SK-N-SH treated with all-trans-retinoic acid at 6 μM for 48 hours (cell line): Measurements from ENCODE around the gene GGA1.

ENCODE experiments used
- ARNTL ChIP-seq: fragments of 450-650 bp; formaldehyde crosslinking; IDR thresholded peaks from 2 replicates; pipeline ENCODE4 v1.5.0; 2020; ENCODE audit warnings: low read depth, mild to moderate bottlenecking, moderate library complexity, borderline replicate concordance
- BACH2 ChIP-seq: fragments of 250-450 bp; sonication (Bioruptor Pico); IDR thresholded peaks from 2 replicates; pipeline ENCODE4 v1.9.0; 2021; ENCODE audit warnings: mild to moderate bottlenecking, borderline replicate concordance
- CSDC2 ChIP-seq: fragments of 250-450 bp; sonication (Bioruptor Pico); IDR thresholded peaks from 2 replicates; pipeline ENCODE4 v1.5.0; 2020; ENCODE audit warnings: mild to moderate bottlenecking, moderate library complexity
- ESRRG ChIP-seq: fragments of 250-450 bp; sonication (Bioruptor Pico); IDR thresholded peaks from 2 replicates; pipeline ENCODE4 v1.6.1; 2021; ENCODE audit warnings: mild to moderate bottlenecking
- GLIS3 ChIP-seq: fragments of 250-450 bp; sonication (Bioruptor Pico); IDR thresholded peaks from 2 replicates; pipeline ENCODE4 v1.5.0; 2020; ENCODE audit warnings: mild to moderate bottlenecking, moderate library complexity
- PPARA ChIP-seq: fragments of 250-450 bp; sonication (Bioruptor Pico); IDR thresholded peaks from 2 replicates; pipeline ENCODE4 v1.5.0; 2020; ENCODE audit warnings: mild to moderate bottlenecking, borderline replicate concordance
- RARB ChIP-seq: fragments of 250-450 bp; sonication (Bioruptor Pico); IDR thresholded peaks from 2 replicates; pipeline ENCODE4 v1.8.0; 2021; ENCODE audit warnings: mild to moderate bottlenecking, moderate library complexity
- TCF4 ChIP-seq: fragments of 250-450 bp; sonication (Bioruptor Pico); IDR thresholded peaks from 2 replicates; pipeline ENCODE4 v1.8.0; 2021; ENCODE audit warnings: mild to moderate bottlenecking, moderate library complexity, borderline replicate concordance
- ZFP3 ChIP-seq: fragments of 250-450 bp; sonication (Bioruptor Pico); IDR thresholded peaks from 2 replicates; pipeline ENCODE4 v1.5.0; 2020; ENCODE audit warnings: mild to moderate bottlenecking, moderate library complexity
- ZFP30 ChIP-seq: fragments of 450-650 bp; formaldehyde crosslinking; IDR thresholded peaks from 2 replicates; pipeline ENCODE4 v1.5.0; 2022; ENCODE audit warnings: mild to moderate bottlenecking, moderate library complexity
- ZNF565 ChIP-seq: fragments of 450-650 bp; formaldehyde crosslinking; conservative IDR thresholded peaks from 2 replicates; pipeline ENCODE4 v1.5.0; 2020; ENCODE audit warnings: low read depth, mild to moderate bottlenecking, moderate library complexity
- ZNF70 ChIP-seq: fragments of 450-650 bp; formaldehyde crosslinking; IDR thresholded peaks from 2 replicates; pipeline ENCODE4 v1.5.0; 2020; ENCODE audit warnings: mild to moderate bottlenecking, moderate library complexity
- ZNF8 ChIP-seq: fragments of 450-650 bp; formaldehyde crosslinking; IDR thresholded peaks from 2 replicates; pipeline ENCODE4 v1.5.0; 2020; ENCODE audit warnings: mild to moderate bottlenecking, moderate library complexity
- TF ChIP-seq, protein P1 (sequence below): fragments of 250-450 bp; sonication (Bioruptor Pico); IDR thresholded peaks from 2 replicates; pipeline ENCODE4 v1.8.0; 2020; ENCODE audit warnings: mild to moderate bottlenecking, moderate library complexity, borderline replicate concordance

DNA sequence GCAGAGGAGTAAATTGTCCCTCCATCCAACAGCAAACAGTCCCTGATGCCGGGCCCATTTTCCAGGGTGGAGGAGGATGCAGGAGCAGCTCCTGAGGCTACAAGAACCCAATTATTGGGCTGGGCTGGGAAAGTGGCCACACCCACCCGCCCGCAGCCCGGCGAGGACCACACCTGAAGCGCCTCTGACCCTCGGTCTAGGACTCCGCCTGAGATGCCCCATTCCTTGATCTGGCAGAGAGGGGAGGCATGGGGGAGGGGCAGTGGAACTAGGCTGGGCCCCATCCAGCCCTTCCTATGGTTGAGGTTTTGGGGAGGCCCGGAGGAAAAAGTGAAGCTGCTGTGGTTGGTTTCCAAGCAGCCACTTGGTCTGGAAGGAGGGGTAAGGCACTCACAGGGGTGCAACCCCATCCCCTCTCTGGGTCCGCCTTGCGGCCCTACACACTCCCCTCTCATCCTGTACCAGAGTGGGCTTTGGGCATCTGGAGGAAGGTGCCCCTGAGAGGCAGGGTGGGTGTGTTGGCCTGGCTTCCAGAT lies 64.4 kb downstream of the GGA1 start:
- TF ChIP-seq BACH2 (no peak), ZFP30 (no peak), ZNF565 (CRISPR knock-in tag) (no peak), ZFP3 (CRISPR knock-in tag) (no peak), CSDC2 (CRISPR knock-in tag) (no peak), ZNF70 (CRISPR knock-in tag) (no peak), PPARA (CRISPR knock-in tag) (no peak), ESRRG (CRISPR knock-in tag) (no peak), ZNF8 (no peak), RARB (CRISPR knock-in tag) (no peak), TCF4 (CRISPR knock-in tag) (no peak), ARNTL (CRISPR knock-in tag) (no peak), GLIS3 (CRISPR knock-in tag) (no peak)
- TF ChIP-seq, protein P1, sequence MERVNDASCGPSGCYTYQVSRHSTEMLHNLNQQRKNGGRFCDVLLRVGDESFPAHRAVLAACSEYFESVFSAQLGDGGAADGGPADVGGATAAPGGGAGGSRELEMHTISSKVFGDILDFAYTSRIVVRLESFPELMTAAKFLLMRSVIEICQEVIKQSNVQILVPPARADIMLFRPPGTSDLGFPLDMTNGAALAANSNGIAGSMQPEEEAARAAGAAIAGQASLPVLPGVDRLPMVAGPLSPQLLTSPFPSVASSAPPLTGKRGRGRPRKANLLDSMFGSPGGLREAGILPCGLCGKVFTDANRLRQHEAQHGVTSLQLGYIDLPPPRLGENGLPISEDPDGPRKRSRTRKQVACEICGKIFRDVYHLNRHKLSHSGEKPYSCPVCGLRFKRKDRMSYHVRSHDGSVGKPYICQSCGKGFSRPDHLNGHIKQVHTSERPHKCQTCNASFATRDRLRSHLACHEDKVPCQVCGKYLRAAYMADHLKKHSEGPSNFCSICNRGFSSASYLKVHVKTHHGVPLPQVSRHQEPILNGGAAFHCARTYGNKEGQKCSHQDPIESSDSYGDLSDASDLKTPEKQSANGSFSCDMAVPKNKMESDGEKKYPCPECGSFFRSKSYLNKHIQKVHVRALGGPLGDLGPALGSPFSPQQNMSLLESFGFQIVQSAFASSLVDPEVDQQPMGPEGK = no peak
